Stimulated activated CD4-positive, alpha-beta T cell treated with anti-CD3 and anti-CD28 coated beads, Interleukin-4, amount 100 ng/mL, for 48 hours (primary cell): ENCODE data around the gene NACC1.

ENCODE experiments used
- DNase-seq, 2 donors: peaks; one replicate each; pipeline ENCODE4 v3.0.0-alpha.2; 2020; ENCODE audit warnings: low read depth in 2 of 2

The NACC1 gene

GRCh38 chr19:13100031-13100588 lies 18.0 kb upstream of the NACC1 start:
- peak; percentile 52 to 61 for DNase-seq

GRCh38 chr19:13100841-13101589 lies 17.0 kb upstream of the NACC1 start:
- no peak for DNase-seq

- DNase-seq: no peak
These were observed 16.3 kb upstream of the NACC1 start for GRCh38 chr19:13101590-13102415.

GRCh38 chr19:13102416-13102665 lies 15.7 kb upstream of the NACC1 start:
- no peak for DNase-seq

- DNase-seq: no peak
These were observed 15.1 kb upstream of the NACC1 start, which contains the start of gene LYL1 for GRCh38 chr19:13102666-13103580. Gene LYL1 (minus strand): TSS chr19:13102858. CDS start chr19:13101171, 1,687 bp downstream.

GRCh38 chr19:13103581-13104359 lies 14.3 kb upstream of the NACC1 start:
- DNase-seq: no peak

- peak; percentile 58 to 69 for DNase-seq
These were observed 13.7 kb upstream of the NACC1 start for GRCh38 chr19:13104360-13104847.

- DNase-seq: no peak
These were observed 13.0 kb upstream of the NACC1 start for GRCh38 chr19:13104848-13105711.

GRCh38 chr19:13109361-13110098 lies 8.5 kb upstream of the NACC1 start:
- DNase-seq: no peak

- no peak for DNase-seq
These were observed 7.9 kb upstream of the NACC1 start for GRCh38 chr19:13110099-13110610.

GRCh38 chr19:13112555-13112954 lies 5.5 kb upstream of the NACC1 start:
- DNase-seq: no peak

- no peak for DNase-seq
These were observed 2.2 kb upstream of the NACC1 start for GRCh38 chr19:13115936-13116281.

- peak; percentile 90 to 91 for DNase-seq
These were observed 1.5 kb upstream of the NACC1 start, which contains the start of gene TRMT1 for GRCh38 chr19:13116282-13117175. Gene TRMT1 (minus strand): TSS chr19:13116740. CDS start chr19:13116399, 341 bp downstream.

- DNase-seq: no peak
These were observed 790 bp upstream of the NACC1 start for GRCh38 chr19:13117176-13117771.

- no peak for DNase-seq
These were observed 545 bp downstream of the NACC1 start for GRCh38 chr19:13118424-13119193.

- no peak for DNase-seq
These were observed 1.6 kb downstream of the NACC1 start for GRCh38 chr19:13119627-13120026.

GRCh38 chr19:13120031-13120430 lies 2.0 kb downstream of the NACC1 start:
- no peak for DNase-seq
